Activated CD8-positive, alpha-beta memory T cell treated with anti-CD3 and anti-CD28 coated beads for 24 hours (primary cell): ENCODE data around the gene LIPK.
"Not testable (repeated sequence)": the region's sequence is repeated elsewhere in the genome, so short reads cannot be mapped to it uniquely, and the experiment has no call there.

Experiments used
- DNase-seq: peaks from one replicate; pipeline ENCODE4 v3.0.0-alpha.2; 2020

The LIPK gene, protein sequence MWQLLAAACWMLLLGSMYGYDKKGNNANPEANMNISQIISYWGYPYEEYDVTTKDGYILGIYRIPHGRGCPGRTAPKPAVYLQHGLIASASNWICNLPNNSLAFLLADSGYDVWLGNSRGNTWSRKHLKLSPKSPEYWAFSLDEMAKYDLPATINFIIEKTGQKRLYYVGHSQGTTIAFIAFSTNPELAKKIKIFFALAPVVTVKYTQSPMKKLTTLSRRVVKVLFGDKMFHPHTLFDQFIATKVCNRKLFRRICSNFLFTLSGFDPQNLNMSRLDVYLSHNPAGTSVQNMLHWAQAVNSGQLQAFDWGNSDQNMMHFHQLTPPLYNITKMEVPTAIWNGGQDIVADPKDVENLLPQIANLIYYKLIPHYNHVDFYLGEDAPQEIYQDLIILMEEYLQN

DNA sequence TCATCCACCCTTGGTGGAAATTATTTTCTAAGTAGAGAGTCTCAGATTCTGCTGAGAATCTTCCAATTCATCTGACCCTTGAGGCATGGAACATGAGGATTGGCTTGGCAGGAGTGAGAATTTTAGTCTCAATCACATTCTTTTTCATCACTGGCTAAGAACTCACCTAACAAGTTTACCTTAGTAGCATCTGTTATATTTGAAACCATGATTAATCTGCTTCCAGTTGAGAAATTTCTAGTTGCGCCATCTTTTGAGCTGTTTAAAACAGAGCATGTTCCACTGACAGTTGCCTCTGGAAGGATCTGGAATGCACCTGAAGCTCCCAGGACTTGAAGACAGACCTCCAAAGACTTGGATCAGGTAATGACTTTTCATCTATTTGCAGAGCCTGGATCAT, at the start of gene LIPK:
TSS of gene LIPK (plus strand) at position 292 of the 400 bp plus-strand sequence. CDS start 18,295 bp downstream, outside the sequence.
- DNase-seq: no peak

DNA sequence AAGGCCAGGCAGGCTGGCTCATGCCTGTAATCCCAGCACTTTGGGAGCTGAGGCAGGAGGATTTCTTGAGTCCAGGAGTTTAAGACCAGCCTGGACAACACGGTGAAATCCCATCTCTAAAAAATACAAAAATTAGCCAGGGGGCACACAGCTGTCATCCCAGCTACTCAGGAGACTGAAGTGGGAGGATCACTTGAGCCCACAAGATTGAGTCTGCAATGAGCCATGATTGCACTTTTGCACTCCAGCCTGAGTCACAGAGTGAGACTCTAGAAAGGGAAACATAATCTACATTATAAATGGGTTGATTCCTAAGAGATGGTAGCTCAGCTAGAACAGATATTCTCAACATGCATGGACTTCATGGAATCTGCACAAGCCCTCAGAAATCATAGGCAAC, 48.1 kb upstream of the LIPK start:
- DNase-seq: no peak

DNA sequence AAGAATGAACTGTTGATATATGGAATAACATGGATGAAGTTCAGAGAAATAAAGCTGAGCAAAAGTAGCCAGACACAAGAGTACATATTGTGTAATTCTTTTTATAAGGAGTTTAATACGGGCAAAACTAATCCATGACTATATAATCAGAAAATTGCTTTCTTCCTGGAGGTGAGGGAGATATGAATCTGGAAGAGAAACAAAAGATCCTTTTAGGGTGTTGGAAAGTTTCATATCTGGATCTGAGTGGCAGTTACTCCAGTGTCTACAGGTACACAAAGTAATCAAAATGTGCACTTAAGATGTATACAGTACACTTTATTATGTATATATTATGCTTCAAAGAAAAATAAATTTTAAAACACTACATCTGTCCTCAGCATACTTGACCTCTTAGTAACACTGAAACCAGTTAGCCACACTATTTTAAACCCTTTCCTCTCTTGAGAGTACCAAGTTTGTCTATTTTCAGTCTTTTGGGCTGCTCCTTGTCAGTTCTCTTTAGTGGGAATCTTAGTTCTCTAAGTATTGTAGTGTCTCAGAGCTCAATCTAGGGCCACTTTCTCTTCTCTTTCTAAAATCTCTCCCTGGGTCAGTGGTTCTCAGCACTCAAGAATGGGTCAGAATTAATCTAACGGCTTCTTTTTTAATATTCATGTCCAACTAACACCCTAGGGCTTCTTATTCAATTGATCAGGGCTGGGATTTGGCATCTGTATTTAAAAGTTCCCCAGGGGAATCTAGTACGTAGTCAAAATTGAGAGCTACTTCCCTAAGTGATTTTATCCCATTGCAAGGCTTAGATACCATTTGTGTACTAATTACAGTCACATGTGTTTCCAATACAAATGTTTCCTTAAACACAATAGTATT, 46.1 kb upstream of the LIPK start:
- DNase-seq: no peak

DNA sequence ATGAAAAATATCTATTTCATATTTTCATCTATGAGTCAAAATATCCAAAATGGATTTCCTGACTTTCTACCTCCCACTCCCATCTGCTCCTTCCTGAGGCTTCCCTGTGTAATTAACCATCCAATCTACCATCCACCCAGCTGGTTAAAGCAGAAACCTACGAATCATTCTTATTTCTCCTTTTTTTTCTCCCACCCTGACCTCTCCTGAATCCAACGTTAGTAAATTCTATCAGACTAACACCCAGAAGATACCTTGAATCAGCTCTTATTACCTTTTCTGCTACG, 45.5 kb upstream of the LIPK start:
- no peak for DNase-seq

DNA sequence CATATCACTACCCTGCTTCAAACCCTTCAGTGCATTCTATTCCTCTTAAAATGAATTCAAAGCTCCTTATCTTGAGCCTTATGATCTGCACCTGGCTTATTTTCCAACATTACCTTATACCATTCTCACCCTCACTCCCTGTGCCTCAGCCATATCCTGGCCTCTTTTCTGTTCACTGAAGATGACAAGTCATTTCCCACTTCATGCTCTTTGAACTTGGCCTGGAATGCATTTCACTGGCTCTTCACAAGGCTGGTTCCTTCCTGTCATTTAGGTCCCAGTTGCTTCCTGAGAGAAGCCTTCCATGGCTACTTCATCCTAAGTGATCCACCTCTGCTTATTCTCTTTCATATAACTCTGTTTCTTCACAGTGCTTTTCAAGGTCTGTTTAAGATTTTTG, 45.0 kb upstream of the LIPK start:
- DNase-seq: no peak

DNA sequence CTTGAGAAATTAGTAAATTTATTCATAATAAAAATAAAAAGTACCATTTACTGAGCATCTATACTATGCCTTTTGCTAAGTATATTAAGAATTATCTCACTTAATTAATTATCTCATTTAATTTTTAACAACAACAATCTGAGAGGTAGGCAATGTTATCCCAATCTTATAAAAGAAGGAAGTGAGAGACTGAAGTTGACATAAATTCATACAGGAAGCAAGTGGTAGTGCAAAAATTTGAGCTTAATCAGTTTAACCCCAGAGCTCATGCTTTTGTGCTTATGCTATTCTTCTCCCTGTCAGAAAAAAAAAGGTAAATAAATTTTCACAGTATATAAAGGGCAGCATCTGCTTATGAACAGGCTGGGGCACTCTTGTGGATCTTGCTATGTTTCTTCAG, 44.5 kb upstream of the LIPK start:
- no peak for DNase-seq

DNA sequence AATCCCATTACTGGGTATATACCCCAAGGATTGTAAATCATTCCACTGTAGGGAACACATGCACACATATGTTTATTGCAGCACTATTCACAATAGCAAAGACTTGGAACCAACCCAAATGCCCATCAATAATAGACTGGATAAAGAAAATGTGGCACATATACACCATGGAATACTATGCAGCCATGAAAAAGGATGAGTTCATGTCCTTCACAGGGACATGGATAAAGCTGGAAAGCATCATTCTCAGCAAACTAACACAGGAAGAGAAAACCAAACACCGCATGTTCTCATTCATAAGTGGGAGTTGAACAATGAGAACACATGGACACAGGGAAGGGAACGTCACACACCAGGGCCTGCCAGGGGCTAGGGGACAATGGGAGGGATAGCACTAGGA, 42.9 kb upstream of the LIPK start:
- not testable (repeated sequence) for DNase-seq

DNA sequence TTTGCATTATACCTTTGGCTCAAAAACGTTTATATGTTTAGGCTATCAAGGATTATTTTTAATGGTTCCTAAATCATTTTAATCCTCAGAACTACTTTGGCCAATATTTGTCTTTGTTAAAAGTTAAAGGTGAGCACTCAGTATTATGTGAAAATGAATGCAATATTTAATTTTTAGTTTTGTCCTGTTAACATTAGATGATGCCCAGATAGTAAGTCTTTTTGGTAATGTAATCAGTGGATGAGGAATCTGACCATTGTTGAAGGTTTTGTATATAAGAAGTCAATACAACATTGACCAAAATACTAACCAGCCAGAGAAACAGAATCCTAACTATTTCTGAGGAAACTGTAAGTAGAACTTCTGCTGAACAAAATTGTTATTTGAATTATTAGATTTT, 41.9 kb upstream of the LIPK start, which contains the start of gene LIPF:
TSS of gene LIPF (plus strand) at position 301 of the 400 bp plus-strand sequence. CDS start 2,856 bp downstream, outside the sequence.
- no peak for DNase-seq

DNA sequence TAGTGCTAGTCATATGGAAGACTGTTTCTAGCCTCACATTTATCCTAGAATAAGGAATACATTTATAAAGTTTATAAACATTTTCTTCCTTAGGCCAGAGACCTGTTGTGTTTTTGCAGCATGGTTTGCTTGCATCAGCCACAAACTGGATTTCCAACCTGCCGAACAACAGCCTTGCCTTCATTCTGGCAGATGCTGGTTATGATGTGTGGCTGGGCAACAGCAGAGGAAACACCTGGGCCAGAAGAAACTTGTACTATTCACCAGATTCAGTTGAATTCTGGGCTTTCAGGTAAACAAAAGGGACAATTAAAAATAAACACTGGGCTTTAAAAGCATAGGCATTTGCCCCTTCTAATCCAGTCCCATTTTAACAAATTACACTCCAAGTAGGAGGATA, 37.6 kb upstream of the LIPK start:
- no peak for DNase-seq

DNA sequence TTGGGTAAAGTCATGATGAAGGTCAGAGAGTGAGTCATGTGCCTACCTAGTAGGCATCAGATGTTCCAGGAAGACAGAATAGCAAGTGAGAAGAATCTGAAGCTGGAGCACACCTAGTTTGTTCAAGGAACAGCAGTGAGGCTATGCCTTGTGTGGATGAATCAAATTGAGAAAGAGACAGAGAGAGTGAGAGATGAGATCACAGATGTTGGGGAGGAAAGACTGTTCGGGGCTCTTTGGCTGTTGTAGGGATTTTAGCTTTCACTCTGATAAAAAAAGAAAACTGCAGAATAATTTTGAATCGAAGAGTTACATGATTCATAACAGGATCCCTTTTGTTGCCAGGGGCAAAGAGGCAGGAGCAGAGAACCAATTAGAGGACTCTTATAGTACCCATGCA, 35.6 kb upstream of the LIPK start:
- no peak for DNase-seq

DNA sequence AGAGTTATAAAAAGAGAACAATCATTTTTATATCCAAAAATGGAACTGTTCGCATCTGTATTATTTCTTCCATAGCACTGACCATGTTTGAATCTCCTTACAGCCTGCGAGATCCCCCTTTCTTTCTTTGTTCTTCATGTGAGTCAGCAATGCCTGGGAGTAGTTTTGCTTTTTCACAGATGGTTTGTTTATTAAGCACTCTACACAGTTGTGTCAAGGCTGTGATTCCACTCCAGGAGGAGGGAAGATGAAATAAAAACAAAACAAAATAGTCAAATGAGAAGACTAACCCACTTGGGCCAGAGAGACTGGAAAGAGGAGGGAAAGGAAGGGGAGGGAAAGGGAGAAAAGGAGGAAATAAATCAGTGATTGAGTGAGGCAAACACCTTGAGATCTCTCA, 34.0 kb upstream of the LIPK start:
- DNase-seq: no peak

DNA sequence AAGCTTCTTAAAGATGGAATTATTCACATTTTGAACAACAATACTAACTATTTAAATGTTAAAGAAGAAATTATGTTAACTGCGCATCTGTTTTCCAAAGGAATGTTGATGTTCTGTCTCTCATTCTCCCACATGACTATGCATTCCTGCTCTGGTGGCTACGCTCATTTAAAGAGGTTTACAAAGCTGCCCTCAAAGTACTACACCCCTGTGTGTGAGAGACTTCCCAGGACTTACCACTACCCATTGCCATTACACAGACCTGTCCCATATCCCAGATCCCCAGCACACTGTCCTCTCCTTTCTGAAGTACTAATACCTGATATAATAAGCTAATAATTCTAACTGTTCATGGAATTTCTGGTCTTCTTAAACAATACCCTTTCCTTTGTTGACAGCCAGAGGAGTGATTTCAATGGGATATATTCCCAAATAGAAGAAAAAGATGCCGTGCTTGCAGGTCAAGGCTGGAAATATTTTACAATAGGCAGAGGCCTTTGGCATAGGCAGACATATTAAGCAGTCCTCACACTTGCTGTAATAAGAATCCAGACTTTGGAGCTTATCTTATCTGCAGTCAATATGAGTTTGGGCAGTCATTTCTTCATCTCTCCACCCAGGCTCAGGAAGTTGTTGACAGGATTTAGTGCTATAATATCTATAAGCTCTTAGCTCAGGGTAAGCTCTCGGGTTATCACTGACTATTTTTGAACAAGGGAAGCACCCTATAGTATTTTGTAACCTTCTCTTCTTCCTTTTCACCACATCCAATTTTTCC, 29.6 kb upstream of the LIPK start:
- no peak for DNase-seq

DNA sequence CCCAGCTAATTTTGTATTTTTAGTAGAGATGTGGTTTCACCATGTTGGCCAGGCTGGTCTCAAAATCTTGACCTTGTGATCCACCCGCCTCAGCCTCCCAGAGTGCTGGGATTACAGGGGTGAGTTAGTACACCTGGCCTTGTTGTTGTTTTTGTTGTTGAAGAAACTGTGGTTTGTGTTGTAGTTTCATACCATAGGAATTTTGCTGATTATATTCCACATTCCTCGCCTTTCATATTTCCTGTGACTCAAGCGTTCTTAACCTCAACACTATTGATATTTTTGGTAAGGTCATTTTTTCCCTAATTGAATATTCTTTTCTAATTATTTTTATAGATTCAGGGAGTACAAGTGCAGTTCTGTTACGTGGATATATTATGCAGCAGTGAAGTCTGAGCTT, 25.1 kb upstream of the LIPK start:
- no peak for DNase-seq

DNA sequence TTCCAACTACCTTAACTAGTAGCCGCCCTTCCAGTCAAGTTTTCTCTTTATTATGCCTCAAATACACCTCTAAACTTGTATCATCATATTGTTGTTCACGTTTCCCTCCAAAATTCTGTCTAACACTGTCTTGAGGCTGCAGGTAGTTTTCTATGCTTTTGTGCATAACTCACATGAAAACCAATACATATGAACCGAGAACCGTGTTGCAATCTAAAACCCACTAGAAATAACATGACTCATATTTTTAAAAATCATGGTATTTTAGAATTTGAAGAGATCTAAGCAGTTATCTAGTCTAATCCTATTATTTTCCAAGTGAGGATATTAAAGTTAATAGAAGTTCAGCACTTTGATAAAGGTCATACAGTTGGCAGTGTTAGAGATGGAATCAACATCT, 23.6 kb upstream of the LIPK start:
- DNase-seq: no peak

DNA sequence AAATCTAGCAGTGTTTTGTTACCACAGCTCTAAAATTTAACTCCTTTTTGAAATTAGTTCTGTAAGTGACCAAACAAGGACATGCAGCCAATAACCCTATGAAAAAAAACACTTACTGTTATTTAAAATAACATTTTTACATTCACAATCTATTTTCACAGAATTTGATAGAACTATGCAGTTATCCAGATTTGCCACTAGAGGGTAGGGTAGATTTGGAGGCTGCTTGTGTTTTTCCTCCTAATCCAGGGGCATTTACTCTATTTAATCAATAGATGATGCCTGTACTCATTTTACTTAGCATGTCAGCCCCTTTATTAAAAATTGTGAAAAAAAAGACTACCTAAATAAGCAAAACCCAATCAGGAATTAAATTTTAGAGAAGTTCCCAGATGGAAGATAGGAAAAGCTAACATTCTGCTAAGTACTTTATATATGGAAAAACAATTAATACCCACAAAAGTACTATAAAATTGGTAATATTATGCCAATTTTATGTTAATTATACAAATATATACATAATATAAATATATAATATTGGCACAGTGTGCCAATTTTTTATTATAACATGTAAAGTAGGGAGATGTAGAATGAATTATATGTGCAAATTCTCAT, 18.1 kb upstream of the LIPK start:
- DNase-seq: no peak

DNA sequence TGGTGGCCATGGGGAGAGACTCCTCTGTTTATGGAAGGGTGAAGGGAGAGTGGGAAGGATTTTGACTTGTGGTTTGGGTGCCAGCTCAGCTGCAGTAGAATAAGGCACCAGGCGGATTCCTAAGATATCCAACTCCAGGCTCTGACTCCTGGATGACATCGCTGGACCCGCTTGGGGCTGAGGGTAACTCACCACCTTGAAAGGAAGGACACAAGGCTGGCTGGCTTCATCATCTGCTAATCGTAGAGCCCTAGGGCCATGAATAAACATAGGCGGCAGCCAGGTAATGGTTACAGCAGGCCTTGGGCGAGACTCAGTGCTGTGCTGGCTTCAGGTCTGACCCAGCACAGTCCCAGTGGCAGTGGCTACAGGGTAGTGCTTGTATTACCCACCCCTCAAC, 16.7 kb upstream of the LIPK start:
- DNase-seq: no peak

DNA sequence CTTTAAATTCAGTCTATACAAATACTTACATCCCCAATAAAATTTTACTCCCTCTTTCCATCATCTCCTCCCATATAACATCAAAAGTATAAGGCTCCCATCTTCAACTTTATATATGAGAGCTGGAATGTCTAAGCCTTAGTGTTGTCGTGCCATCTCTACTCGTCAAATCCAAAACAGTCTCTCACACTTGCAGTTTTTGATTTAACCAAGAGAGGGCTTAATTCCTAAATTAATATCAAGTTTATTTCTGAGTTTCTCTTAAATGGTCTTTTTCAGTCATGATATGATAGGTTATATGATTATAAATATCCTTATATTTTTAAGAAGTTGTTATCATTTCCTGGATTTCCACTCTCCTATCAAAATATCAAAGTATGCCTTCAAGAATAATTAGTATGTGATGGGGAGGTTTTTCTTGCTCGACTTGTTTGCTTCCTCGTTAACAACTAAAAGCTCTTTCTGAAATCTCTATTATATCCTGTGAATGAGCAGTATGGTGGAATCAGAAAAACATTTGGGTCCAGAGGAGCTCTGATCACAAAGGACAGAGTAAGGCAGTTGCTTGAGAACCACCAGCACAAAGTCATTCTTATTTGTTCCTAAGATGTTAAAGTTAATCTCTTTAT, 12.5 kb upstream of the LIPK start:
- DNase-seq: no peak

DNA sequence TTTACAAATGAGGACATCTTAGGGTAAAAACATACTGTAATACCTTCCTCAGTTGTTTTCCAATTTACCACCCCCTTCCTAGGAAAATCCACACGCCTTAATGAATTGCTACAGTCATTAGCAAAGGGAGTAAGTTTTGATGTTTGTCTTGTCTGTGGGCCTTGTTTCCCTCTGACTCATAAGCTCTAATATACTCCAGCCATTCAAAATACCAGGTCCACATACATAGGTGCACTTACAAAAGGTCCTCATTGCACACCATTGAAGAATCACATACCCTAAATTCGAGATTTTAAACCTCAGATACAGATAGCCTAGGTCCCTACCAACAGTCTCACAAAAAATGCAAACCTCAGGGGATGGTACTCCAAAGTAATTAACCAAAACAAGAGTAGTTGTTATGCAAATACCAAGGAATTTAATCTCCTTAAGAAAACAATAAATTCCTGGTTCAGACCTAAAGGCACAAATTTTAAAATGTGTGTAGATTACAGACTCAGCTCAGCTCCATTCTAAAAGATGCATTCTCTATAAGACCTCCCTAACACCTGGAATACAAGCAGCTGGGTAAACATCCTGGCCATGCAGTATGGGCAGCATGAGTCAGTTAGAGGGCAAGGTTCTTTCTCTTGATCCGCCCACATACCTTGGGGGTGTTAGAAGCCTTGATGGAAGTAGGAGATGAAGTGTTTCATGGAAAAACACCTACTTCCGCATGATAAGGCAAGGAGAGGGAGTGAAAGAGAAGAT, 3.0 kb upstream of the LIPK start:
- DNase-seq: no peak

DNA sequence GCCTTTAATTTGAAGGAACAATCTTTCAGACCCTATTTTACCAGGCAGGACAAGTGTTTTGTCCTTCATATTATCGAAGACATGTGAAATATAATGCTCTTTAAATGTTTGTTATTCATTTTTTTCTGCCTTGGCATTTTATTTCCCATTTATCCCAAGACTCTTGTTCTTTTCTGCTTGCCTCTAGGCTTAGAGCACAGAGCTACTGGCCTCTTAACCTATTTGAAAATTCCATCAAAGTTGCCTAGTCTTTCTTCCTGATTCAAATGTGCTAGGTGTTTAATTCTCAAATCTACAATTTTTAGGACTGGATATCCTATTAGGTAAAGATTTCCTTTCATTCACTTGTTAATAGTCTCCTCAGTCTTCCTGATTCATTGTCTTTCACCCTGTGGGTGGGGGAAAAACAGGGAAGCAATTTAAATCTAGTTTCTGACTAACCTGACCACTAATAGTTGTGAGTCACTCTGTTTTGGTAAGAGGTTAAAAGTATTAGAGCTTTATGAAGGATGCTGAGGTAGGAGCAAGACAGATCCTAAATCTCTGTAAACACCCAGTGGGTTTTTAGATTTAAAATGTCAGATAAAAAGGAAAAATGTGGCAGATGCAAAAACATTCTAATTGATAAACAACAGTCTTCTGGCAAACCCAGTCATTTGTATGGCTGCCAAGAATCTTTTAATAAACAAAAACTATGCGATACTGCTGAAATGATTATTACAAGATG, 1.5 kb downstream of the LIPK start:
- no peak for DNase-seq

DNA sequence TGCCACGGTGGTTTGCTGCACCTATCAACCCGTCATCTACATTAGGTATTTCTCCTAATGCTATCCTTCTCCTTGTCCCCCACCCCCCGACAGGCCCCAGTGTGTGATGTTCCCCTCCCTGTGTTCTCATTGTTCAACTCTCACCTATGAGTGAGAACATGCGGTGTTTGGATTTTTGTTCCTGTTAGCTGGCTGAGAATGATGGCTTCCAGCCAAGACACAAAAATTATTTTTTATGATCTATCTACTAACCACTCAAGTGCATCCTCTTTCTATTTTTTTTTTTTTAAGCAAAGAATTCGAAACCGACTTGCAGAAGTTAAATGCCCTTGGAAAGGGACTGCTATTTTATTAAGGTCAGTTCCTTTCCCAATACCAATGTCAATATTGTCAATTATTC, 3.3 kb downstream of the LIPK start:
- not testable (repeated sequence) for DNase-seq

DNA sequence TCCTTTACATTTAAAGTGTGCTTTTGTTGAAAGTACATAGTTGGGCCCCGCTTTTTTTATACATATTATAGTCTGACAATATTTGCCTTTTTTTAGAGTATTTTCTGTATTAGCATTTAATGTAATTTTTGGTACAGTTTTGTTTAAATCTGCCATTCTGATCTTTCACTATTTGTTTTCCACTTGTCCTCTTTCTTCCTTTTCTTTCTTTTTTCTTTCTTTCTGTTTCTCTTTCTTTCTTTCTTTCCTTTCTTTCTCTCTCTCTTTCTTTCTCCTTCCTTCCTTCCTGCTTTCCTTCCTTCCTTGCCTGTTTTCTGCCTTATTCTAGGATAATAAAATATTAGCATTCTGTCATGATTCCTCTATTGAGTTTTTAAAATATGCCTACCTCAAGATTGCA, 9.5 kb downstream of the LIPK start:
- no peak for DNase-seq
